HCT116 (cell line): ENCODE results near the gene PIPOX.

Source experiments
- CBX3 ChIP-seq: IDR thresholded peaks from 2 replicates; pipeline ENCODE4 v1.6.1; 2012; ENCODE audit warnings: low read depth
- TF ChIP-seq, protein P1 (sequence below): IDR thresholded peaks from 2 replicates; pipeline ENCODE4 v1.6.1; 2012; ENCODE audit warnings: low read depth
- TF ChIP-seq, protein P2 (sequence below), 3 experiments: fragments of 200-600 bp in 1 of 3; sonication (generic) in 1 of 3; IDR thresholded peaks in 2 of 3; conservative IDR thresholded peaks in 1 of 3; 2 replicates each; pipeline ENCODE4 v1.5.1; 2012 to 2017; ENCODE audit warnings: low read depth in 2 of 3, low read length in 2 of 3, antibody characterized with exemption in 1 of 3, borderline replicate concordance in 1 of 3, control low read depth in 1 of 3, mild to moderate bottlenecking in 1 of 3, mixed read lengths in 1 of 3, mixed run types in 1 of 3, moderate library complexity in 1 of 3; ENCODE audit not compliant: insufficient read depth in 1 of 3

DNA sequence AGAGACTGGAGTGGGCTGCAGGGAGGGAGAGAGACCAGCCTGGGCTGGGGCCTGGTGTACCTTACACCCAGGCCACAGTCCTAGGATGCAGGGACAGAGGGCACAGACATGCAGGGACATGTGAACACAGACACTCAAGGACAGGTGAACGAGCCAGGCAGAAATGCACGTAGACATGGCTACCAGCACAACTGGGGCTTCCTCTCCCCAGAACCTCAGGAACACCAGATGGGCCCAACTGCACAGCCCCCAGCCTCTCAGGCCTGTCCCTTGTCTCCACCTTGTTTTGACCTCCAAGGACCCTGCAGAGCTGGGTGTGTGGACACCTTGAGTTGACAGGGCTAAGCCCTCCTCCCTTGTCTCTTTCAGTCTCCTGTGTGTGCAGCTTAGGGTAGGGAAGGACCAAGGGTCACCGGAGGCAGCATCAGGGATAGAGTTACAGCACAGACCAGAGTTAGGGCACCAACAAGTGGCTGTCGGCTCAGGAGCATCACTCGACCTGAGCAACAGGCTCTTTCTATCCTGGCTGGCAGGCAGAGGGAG, 46.3 kb upstream of the PIPOX start:
- TF ChIP-seq, protein P1, sequence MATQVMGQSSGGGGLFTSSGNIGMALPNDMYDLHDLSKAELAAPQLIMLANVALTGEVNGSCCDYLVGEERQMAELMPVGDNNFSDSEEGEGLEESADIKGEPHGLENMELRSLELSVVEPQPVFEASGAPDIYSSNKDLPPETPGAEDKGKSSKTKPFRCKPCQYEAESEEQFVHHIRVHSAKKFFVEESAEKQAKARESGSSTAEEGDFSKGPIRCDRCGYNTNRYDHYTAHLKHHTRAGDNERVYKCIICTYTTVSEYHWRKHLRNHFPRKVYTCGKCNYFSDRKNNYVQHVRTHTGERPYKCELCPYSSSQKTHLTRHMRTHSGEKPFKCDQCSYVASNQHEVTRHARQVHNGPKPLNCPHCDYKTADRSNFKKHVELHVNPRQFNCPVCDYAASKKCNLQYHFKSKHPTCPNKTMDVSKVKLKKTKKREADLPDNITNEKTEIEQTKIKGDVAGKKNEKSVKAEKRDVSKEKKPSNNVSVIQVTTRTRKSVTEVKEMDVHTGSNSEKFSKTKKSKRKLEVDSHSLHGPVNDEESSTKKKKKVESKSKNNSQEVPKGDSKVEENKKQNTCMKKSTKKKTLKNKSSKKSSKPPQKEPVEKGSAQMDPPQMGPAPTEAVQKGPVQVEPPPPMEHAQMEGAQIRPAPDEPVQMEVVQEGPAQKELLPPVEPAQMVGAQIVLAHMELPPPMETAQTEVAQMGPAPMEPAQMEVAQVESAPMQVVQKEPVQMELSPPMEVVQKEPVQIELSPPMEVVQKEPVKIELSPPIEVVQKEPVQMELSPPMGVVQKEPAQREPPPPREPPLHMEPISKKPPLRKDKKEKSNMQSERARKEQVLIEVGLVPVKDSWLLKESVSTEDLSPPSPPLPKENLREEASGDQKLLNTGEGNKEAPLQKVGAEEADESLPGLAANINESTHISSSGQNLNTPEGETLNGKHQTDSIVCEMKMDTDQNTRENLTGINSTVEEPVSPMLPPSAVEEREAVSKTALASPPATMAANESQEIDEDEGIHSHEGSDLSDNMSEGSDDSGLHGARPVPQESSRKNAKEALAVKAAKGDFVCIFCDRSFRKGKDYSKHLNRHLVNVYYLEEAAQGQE = no peak
- TF ChIP-seq, protein P2, sequence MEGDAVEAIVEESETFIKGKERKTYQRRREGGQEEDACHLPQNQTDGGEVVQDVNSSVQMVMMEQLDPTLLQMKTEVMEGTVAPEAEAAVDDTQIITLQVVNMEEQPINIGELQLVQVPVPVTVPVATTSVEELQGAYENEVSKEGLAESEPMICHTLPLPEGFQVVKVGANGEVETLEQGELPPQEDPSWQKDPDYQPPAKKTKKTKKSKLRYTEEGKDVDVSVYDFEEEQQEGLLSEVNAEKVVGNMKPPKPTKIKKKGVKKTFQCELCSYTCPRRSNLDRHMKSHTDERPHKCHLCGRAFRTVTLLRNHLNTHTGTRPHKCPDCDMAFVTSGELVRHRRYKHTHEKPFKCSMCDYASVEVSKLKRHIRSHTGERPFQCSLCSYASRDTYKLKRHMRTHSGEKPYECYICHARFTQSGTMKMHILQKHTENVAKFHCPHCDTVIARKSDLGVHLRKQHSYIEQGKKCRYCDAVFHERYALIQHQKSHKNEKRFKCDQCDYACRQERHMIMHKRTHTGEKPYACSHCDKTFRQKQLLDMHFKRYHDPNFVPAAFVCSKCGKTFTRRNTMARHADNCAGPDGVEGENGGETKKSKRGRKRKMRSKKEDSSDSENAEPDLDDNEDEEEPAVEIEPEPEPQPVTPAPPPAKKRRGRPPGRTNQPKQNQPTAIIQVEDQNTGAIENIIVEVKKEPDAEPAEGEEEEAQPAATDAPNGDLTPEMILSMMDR (IDR thresholded peaks at IDR 0.05 in 2 of 3, conservative IDR thresholded peaks at IDR 0.05 in 1 of 3; ENCODE audit: borderline replicate concordance in 1 of 3, insufficient read depth in 1 of 3, low read depth in 2 of 3, low read length in 2 of 3) = no peak
- no peak for TF ChIP-seq CBX3
